ENCODE results near the gene DIAPH3.

Gene DIAPH3

DNA sequence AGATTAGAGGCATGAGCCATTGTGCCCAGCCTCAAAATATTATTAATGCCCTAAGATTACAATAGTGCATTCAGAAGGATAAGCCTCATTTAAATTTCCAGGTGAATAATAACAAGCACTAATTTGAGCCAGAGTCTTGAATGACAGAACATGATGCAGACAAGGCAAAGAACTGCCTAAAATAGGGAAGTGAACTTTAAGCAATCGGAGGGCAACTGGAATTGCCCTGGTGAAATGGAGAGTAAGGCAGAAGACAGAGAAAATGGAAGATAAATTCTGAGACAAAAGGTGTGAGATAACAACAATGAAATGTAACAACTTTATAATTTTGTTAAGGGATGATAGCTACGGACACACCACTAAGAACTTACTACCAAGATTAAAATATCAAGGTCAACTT, 199.9 kb downstream of the DIAPH3 start:
- in situ Hi-C loops (cut with MboI; ENCODE audit: low sequenced_read_pairs), result no loop called here

DNA sequence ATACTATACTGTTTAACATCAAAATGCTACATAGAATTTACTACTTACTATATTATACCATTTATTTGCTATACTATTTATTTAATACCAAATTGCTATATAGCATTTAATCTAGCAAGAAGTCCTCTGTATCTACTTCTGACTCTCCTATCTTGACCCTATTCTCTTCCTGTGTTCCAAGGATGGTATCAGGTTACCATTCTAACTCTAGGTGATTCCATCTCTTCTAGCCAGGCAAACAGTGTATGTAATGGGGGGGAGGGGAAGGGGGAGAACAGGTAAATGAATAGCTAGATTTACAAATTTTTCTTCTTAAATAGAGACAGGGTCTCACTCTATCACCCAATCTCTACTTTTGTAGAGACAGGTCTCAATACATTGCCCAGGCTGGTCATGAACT, 200.3 kb downstream of the DIAPH3 start:
- in situ Hi-C loops (cut with MboI; ENCODE audit: low sequenced_read_pairs), result no loop called here

DNA sequence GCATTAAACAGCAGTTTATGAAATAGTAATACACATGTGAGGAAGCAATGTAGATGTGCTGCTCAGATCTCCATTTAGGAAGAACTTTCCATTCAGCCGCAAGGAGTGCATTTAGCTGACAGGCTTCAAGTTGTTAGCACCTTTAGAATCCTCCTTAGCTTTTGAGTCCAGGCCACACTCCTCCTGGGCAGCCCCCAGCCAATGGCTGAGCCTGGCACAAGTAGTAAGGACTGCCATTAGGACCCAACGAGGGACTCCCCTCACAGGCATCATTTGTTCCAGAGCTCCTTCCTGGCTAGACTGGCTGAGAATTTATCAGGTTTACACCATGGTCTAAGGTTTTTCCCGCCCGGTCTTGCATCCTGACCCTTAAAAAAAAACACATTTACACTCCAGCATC, 201.4 kb downstream of the DIAPH3 start:
- in situ Hi-C loops (cut with MboI; ENCODE audit: low sequenced_read_pairs), result no loop called here

DNA sequence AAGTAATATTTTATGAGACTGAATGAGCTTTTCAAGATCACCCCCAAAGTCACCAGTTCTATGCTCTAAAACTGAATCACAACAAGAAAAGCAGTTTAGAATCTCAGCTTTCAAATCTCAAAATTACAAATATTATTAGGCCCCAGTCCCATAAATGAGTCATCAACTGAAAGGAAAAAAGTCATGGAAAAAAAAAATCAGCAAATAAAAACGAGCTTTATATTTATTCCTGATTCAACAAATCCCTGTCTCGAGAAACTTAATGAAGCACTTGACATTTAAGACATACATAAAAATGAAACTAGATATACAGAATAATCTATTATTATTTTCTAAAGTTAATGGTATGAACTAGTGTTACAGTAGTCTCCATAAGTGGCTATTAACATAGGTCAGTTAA, 203.0 kb downstream of the DIAPH3 start:
- in situ Hi-C loops (cut with MboI; ENCODE audit: low sequenced_read_pairs), result no loop called here

DNA sequence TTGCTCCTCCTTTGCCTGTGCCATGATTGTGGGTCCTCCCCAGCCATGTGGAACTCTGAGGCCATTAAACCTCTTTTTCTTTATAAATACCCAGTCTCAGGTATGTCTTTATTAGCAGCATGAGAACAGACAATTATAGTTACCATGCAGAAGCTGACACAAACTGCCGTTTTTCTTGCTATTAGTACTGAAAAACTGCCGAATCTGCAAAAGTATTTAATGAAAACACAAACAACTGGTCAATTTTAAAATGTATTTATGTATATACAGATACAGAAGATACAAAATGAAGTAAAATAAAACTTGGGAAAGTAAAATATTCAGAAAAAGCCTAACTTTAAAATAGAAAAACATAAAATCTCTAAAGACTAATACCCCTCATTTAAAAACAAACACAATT, 206.3 kb downstream of the DIAPH3 start:
- in situ Hi-C loops (cut with MboI; ENCODE audit: low sequenced_read_pairs), result no loop called here

DNA sequence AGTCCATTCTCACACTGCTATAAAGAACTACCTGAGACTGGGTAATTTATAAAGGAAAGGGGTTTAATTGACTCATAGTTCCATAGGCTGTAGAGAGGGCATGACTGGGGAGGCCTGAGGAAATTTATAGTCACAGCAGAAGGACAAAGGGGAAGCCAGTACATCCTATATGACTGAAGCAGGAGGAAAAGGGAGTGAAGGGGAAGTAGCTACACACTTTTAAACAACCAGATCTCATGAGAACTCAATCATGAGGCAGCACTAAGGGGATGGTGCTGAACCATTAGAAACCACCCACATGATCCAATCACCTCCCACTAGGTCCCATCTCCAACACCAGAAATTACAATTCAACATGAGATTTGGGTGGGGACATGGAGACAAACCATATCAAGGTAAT, 209.1 kb downstream of the DIAPH3 start:
- in situ Hi-C loops (cut with MboI; ENCODE audit: low sequenced_read_pairs), result no loop called here

DNA sequence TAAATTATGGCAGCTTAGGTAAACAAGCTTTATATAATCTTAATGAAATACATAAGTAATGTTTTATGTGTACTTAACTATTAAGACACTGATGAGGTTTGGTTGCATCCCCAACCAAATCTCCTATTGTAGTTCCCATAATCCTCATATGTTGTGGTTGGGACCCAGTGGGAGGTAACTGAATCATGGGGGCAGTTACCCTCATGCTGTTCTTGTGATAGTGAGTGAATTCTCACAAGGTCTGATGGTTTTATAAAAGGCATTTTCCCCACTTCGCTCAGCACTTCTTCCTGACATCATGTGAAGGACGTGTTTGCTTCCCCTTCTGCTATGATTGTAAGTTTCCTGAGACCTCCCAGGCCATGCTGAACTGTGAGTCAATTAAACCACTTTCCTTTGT, 212.7 kb downstream of the DIAPH3 start:
- in situ Hi-C loops (cut with MboI; ENCODE audit: low sequenced_read_pairs), result no loop called here

DNA sequence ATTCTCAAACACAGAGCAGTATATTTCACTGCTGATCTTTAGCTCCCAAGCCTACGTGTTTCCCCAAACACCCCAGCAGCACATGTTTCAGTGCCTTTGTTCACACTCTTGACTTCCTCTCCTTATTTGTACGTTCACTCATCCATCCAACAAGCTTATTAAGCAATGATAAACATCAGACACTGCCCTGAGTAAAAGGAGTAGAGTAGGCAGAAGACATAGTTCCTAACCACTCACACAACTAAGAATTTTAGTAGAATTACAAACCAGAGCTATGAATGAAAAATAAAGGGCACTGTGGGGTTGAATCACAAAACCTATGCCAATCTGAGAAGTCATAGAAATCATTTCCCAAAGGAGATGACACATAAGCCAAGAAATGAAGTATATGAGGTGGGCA, 213.5 kb downstream of the DIAPH3 start:
- in situ Hi-C loops (cut with MboI; ENCODE audit: low sequenced_read_pairs), result no loop called here

DNA sequence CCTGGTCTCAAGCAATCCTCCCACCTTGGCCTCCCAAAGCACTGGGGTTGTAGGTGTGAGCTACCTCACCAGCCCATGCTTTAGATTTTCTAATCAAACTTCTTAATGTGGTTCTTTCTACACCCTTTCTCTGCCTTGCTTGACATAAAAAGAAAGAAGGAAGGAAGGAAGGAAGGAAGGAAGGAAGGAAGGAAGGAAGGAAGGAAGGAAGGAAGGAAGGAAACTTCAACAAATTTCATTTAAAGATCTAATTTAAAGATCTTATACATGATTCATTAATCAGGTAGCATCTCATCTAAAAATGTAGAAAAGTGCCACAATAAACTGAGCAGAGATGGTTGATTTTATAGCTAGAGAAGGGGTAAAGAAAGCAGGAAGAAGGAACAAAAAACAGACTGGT, 215.0 kb downstream of the DIAPH3 start:
- in situ Hi-C loops (cut with MboI; ENCODE audit: low sequenced_read_pairs), result no loop called here

DNA sequence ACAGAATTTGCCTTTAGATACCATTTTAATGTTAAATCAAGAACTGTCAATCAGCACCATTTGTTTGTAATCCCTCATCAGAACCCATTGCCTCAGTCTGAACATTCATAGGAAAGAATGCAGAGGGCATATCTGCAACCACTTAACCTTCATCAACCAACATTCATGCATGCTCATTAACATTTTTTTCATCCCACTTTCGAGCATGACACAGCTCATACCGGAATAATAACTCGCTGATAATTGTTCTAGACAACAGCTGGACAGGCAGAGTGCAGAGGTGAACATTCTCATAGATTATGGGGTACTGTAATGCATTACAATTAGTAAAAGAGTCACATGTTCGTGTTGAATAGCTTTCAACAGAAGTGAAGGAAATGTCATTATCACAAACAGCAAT, 216.8 kb downstream of the DIAPH3 start:
- in situ Hi-C loops (cut with MboI; ENCODE audit: low sequenced_read_pairs), result no loop called here

DNA sequence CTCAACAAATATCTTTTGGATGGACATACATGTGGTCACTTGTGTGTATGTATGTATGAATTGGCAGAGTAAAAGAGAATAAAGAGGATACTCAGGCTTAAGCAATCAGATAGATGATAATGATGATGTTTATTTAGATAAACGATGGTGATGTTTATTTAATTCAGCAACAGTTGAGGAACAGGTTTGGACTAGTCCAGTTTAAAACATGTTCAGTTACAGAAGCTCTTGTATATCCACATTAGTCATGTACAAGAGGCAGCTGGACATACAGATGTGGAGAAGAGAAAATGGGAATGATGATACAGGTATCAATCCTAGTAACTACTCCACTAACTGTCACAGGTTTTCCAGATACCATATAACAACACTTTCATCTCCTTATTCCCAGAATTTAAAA, 232.1 kb downstream of the DIAPH3 start:
- in situ Hi-C loops (cut with MboI; ENCODE audit: low sequenced_read_pairs), result no loop called here

DNA sequence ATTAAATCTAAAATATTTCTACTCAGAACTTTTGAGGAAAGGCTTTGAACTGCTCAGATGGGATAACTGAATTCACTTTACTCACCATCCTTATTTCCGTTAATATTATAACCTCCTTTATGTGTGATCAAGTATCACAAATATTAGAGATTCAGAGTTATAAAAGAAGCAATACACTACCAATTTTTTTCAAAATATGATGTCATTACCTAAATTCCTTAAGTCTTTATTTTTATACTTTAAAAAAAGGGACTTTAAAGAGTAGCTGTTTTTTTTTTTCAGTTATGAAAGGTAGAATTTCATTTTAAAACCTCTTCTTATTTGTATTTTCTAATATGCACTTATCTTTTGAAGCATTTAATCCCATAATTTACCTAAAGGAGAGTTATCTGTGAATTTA, 239.5 kb downstream of the DIAPH3 start:
- in situ Hi-C loops (cut with MboI; ENCODE audit: low sequenced_read_pairs), result no loop called here

DNA sequence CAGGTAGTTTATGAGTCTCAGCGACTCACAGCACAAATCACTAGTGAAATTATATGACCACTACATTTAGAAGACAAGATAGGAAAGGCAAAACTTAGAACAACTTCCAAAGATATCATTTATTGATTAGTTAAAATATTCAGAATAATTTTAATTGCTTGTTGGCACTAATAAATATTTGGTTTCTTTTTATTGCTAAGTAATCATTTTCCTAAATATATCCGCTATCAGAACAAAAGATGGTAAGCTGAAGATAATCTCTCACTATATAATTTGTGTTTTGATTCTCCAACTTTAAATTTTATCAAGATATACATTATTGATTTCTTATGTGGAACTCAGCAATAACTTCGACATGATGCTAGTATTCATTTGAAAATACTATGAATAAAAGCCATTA, 248.5 kb downstream of the DIAPH3 start:
- in situ Hi-C loops (cut with MboI; ENCODE audit: low sequenced_read_pairs), result no loop called here

DNA sequence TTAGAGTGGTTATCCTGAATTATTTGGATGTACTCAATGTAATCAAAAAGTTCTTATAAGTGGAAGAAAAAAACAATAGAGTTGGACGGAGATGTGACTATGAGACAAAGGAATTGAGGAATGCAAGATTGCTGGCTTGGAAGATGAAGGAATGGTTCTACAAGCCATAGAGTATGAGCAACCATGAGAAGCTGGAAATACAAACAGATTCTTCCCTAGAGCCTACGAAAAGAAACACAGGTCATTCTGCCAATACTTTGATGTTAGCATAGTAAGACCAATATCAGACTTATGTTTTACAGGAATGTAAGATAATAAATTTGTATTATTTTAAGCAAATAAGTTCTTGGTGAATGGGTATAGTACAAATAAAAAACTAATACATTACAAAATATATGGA, 249.2 kb downstream of the DIAPH3 start:
- in situ Hi-C loops (cut with MboI; ENCODE audit: low sequenced_read_pairs), result no loop called here

DNA sequence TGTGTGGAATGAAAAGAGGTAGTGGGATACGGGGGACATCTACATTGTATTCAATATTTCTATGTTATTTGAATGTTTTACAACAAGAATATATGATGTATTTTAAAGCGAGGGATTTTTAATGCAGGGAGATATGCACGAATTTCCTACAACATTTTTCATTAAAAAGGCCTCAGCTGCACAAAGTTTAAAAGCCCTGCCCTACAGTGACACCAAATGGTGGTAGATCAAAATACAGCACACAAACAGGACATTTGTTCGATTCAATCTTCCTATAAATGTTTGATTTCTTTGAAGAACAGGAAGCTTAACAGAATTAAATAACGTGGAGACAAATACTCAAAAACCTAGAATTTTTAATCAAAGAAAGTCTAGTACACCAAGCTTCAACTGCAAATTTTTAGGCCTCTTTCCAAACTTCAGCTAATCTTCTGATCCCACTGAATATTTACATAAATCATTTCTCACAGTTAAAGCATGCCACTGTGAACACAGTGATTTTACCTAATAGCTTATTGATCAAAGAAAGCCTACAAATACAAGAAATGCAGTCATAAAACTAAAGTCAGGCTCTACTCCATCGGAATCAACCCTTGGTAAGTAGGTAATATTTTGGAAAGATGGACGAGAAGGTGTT, 257.2 kb downstream of the DIAPH3 start:
- in situ Hi-C loops (cut with MboI; ENCODE audit: low sequenced_read_pairs), result no loop called here

DNA sequence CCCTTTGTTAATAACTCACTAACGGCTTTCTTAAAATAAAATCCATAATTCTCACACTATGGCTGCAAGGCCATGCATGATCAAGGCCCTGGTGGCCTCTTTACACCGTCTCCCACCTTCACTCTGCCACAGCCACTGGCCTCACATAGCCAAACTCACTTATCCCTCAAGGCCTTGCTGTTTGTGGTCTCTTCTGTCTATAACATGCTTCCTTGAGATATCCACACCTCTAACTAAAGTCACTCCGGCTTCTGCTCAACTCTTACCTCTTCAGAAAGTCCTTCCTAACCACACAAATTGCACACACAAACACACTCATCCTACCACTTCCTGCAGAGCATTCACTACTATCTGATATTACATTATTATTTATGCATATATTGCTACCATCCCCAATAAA, 262.5 kb downstream of the DIAPH3 start:
- in situ Hi-C loops (cut with MboI; ENCODE audit: low sequenced_read_pairs), result no loop called here

DNA sequence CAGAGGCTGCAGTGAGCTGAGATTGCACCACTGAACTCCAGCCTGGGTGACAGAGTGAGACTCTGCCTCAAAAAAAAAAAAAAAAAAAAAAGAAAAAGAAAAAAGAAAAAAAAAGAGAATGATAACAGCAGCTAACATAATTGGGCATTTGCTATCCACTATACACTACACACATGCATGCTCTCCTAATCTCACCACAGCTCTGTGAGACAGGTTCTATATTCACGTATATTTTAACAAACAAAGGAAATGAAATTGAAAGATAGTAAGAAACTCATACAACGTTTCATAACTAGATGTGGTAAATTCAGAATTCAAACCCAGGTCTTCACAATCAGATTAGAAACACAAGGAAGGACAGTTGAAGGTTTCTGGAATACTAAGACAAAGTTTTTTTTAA, 265.7 kb downstream of the DIAPH3 start:
- in situ Hi-C loops (cut with MboI; ENCODE audit: low sequenced_read_pairs), result no loop called here

DNA sequence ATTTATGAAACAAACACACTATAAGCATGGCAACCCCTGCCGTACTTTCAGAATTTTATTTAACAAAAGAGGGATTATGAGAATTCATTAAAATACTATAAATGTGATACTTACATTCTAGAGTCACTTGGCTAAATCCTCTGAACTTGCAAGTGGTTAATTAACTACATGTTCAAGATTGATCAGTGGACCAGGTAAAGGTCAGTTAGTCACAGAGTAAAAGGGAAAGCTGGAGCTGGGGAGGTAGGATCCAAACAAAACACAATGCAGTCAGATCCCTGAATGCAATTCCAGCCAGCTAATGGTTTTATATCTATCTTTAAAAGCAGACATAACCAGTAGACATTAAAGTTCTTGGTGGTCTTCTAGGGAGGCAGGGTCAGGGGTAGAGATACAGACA, 270.5 kb downstream of the DIAPH3 start:
- in situ Hi-C loops (cut with MboI; ENCODE audit: low sequenced_read_pairs), result no loop called here

DNA sequence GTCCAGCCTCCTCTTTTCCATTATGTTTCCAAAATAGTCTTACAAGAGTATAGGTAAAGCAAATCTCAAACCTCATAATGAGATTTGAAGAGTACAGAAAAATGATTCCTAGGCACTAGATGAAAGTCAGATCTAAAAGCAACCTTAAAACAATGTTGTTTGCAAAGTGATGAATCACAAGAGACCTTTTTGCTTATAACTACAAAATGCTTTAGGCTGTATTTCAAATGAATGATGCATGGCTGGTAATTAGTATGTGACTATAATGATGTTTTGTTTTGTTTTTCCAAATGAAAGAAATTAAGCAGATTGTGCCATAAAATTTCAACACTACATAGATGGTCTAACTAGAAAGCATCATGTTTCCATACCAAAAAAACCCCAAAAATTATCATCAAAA, 272.7 kb downstream of the DIAPH3 start:
- in situ Hi-C loops (cut with MboI; ENCODE audit: low sequenced_read_pairs), result no loop called here

DNA sequence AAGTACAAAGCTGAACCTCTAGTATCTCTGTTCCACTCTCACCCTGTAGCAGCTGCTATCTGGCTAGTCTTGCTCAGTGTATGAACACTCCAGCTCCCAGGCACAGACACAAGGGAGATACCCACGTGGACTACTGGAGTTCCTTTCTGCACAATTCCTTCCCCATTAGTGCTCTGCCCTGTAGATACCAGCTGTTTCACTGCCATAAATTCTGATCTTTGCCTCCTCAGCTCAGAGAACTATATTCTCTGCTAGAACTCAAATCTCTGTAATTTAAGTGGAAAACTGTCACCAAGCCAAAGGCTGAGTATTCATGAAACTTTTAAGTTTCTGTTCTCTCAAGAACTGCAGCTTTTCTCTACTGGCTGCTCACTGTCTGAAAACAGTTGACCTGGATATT, 273.7 kb downstream of the DIAPH3 start:
- in situ Hi-C loops (cut with MboI; ENCODE audit: low sequenced_read_pairs), result no loop called here

DNA sequence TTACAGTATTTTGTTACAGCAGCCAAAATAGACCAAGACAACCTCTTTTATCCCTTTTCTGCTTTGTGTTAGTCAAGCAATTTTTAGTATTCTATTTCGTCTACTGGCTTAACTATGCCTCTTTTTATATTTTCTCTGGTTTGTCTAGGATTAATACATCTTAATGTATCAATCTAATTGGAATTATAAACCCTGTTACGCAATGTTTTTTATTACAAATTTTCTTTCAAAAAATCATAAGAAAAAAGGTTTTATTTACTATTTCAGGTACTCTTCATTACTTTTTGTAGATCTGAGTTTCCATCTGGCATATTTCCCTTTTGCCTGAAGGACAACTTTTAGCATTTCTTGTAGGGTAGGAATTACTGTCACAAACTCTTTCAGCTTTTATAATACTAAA, 275.3 kb downstream of the DIAPH3 start:
- in situ Hi-C loops (cut with MboI; ENCODE audit: low sequenced_read_pairs), result no loop called here

DNA sequence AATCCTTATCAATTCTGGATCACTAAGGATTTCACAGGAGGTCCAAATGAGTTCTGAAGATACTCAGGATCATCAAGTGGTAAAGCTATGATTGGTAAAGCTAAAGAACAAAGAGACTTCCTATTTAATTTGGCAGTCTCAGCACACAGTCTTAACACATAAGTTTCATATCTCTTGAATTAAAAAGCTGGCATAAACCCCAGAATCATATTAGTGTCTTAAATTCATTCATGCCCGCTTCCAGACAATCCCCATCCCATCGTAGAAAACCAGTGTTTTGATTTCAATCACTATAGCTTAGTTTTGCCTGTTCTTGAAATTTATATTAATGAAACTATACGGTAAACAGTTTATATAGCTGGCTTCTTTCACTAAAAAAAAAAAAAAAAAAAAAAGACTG, 278.7 kb downstream of the DIAPH3 start:
- in situ Hi-C loops (cut with MboI; ENCODE audit: low sequenced_read_pairs), result no loop called here

DNA sequence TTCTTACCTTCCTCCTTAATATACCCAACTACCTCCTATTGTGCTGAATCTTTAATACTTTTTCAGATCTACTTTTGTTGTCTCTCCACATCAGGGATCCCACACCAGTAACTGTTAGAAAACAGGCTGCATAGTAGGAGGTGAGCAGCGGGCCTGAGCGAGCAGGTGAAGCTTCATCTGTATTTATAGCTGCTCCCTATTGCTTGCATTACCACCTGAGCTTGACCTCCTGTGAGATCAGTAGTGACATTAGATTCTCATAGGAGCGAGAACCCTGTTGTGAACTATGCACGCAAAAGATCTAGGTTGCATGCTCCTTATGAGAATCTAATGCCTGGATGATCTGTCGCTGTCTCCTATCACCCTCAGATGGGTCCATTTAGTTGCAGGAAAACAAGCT, 279.8 kb downstream of the DIAPH3 start:
- in situ Hi-C loops (cut with MboI; ENCODE audit: low sequenced_read_pairs), result no loop called here

DNA sequence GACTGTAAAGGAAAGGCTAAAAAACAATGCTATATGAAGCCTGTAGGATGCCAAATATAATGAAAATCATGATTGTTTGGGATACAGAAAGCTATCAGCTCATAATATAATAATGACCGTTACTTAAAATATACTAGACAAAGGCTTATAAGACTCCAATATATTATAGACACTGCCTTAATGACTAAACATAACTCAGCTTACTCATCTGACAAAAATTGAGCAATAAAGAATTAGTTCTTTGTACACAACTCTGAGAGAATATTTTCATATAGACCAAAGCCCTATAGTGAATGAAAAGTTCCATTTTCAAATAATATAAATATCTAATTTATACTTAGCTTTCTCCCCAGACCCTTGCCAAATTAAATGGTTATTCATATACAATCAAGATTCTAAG, 283.3 kb downstream of the DIAPH3 start:
- in situ Hi-C loops (cut with MboI; ENCODE audit: low sequenced_read_pairs), result no loop called here
